Right atrium auricular region (tissue), 2 donors: ENCODE measurements around the gene AKTIP. TPM values are rescaled to one million over a fixed set of nuclear protein-coding genes. Genes with fewer than 3 reads are reported as not detected.
"Not testable (repeated sequence)": the region's sequence is repeated elsewhere in the genome, so short reads cannot be mapped to it uniquely, and the experiment has no call there.

Experiments used
- DNase-seq: peaks from one replicate; pipeline ENCODE4 v3.0.0-alpha.2; 2019; ENCODE audit warnings: low spot score
- H3K27ac ChIP-seq, 2 donors: fragments of 200-600 bp; sonication (generic); 1 replicate in 1 of 2; 2 replicates in 1 of 2; pipeline ENCODE4 v1.5.1; 2016 to 2019
- H3K27me3 ChIP-seq, 2 donors: fragments of 200-600 bp; sonication (generic); one replicate each; pipeline versions ENCODE4 v1.5.1 to v1.6.0; 2017 to 2019
- H3K36me3 ChIP-seq: fragments of 200-600 bp; sonication (generic); one replicate; pipeline ENCODE4 v1.5.1; 2016
- H3K4me1 ChIP-seq, 2 donors: fragments of 200-600 bp; sonication (generic); one replicate each; pipeline versions ENCODE4 v1.5.1 to v1.6.0; 2017 to 2019
- H3K4me3 ChIP-seq, 2 donors: fragments of 200-600 bp; sonication (generic); 1 replicate in 1 of 2; 2 replicates in 1 of 2; pipeline ENCODE4 v1.5.1; 2017 to 2019; ENCODE audit warnings: mild to moderate bottlenecking in 1 of 2, moderate library complexity in 1 of 2
- H3K9me3 ChIP-seq, 2 donors: fragments of 200-600 bp; sonication (generic); one replicate each; pipeline ENCODE4 v1.5.1; 2019
- CTCF ChIP-seq, 2 donors: fragments of 200-600 bp; sonication (generic); IDR thresholded peaks; one replicate each; pipeline ENCODE4 v1.5.1; 2019; ENCODE audit warnings: antibody characterized with exemption in 2 of 2
- total RNA-seq, 2 donors: library from RNA; depleted of rRNA; stranded (reverse); fragments of >200 nt; gene quantifications; one replicate each; pipeline ENCODE4 v1.1.0, GENCODE V29; 2016

Gene AKTIP
- total RNA-seq, 2 donors from 2014 or later, result 49.8 to 85.3 TPM

- Histone ChIP-seq H3K9me3 (no peaks in the 10 kb centered on the region), H3K4me1 (no peaks in the 10 kb centered on the region), H3K27ac (no peak overlapping the region), H3K36me3 (no peaks in the 10 kb centered on the region), H3K27me3 (no peaks in the 10 kb centered on the region), H3K4me3 (no peak overlapping the region)
- TF ChIP-seq CTCF (IDR thresholded peaks at IDR 0.05), result no peak
- DNase-seq, result no peak
Observed at GRCh38 chr16:53541326-53541725, 38.3 kb upstream of the AKTIP start.

GRCh38 chr16:53539759-53540718 is 37.0 kb upstream of the AKTIP start:
- not testable (repeated sequence) for H3K4me3 ChIP-seq, H3K9me3 ChIP-seq, DNase-seq, H3K27me3 ChIP-seq, H3K4me1 ChIP-seq, H3K36me3 ChIP-seq, H3K27ac ChIP-seq

GRCh38 chr16:53539346-53539745 is 36.3 kb upstream of the AKTIP start:
- H3K27ac ChIP-seq, H3K9me3 ChIP-seq, DNase-seq, H3K27me3 ChIP-seq, H3K4me1 ChIP-seq, H3K36me3 ChIP-seq, H3K4me3 ChIP-seq: not testable (repeated sequence)

GRCh38 chr16:53537626-53538025 is 34.6 kb upstream of the AKTIP start:
- Histone ChIP-seq H3K36me3 (no peaks in the 10 kb centered on the region), H3K4me1 (no peaks in the 10 kb centered on the region), H3K27me3 (no peaks in the 10 kb centered on the region), H3K27ac (no peak overlapping the region), H3K9me3 (no peaks in the 10 kb centered on the region), H3K4me3 (no peak overlapping the region)
- TF ChIP-seq CTCF (IDR thresholded peaks at IDR 0.05), result no peak
- DNase-seq, result no peak

- Histone ChIP-seq H3K4me1 (no peaks in the 10 kb centered on the region), H3K27me3 (no peaks in the 10 kb centered on the region), H3K36me3 (no peaks in the 10 kb centered on the region), H3K27ac (no peak overlapping the region), H3K9me3 (no peaks in the 10 kb centered on the region), H3K4me3 (no peak overlapping the region)
- DNase-seq, result no peak
- no peak for TF ChIP-seq CTCF (IDR thresholded peaks at IDR 0.05)
Observed at GRCh38 chr16:53534206-53534605, 31.2 kb upstream of the AKTIP start.

- Histone ChIP-seq H3K4me1 (no peaks in the 10 kb centered on the region), H3K27ac (no peak overlapping the region), H3K36me3 (no peaks in the 10 kb centered on the region), H3K27me3 (no peaks in the 10 kb centered on the region), H3K9me3 (no peaks in the 10 kb centered on the region), H3K4me3 (no peak overlapping the region)
- no peak for TF ChIP-seq CTCF (IDR thresholded peaks at IDR 0.05)
- DNase-seq, result no peak
Observed at GRCh38 chr16:53530741-53531140, 27.7 kb upstream of the AKTIP start.

- H3K4me1 ChIP-seq, result no peaks in the 10 kb centered on the region
- no peak overlapping the region for H3K4me3 ChIP-seq
- no peak for DNase-seq
- no peak for TF ChIP-seq CTCF (IDR thresholded peaks at IDR 0.05)
- H3K27me3 ChIP-seq, result no peaks in the 10 kb centered on the region
- H3K9me3 ChIP-seq, result no peaks in the 10 kb centered on the region
- no peak overlapping the region for H3K27ac ChIP-seq
- H3K36me3 ChIP-seq, result no peaks in the 10 kb centered on the region
Observed at GRCh38 chr16:53530046-53530445, 27.0 kb upstream of the AKTIP start.
